Measurements from ENCODE around the gene AP4E1. TPM values are rescaled to one million over a fixed set of nuclear protein-coding genes. Genes with fewer than 3 reads are reported as not detected.

The AP4E1 gene
- total RNA-seq, 6 donors from 2014 or later: 6.8 to 11.5 (median 9.4) TPM

- Histone ChIP-seq H3K27ac (no peak overlapping the region), H3K4me3 (no peak overlapping the region), H3K36me3 (peaks cover 2 to 62% (median 8%) of the 10 kb centered on the region in 4 donors), H3K9me3 (no peaks in the 10 kb centered on the region), H3K4me1 (no peaks in the 10 kb centered on the region), H3K27me3 (no peaks in the 10 kb centered on the region)
- ATAC-seq (ENCODE audit: low FRiP score in 2 of 2) (no peak), DNase-seq (no peak)
- TF ChIP-seq, protein P1, sequence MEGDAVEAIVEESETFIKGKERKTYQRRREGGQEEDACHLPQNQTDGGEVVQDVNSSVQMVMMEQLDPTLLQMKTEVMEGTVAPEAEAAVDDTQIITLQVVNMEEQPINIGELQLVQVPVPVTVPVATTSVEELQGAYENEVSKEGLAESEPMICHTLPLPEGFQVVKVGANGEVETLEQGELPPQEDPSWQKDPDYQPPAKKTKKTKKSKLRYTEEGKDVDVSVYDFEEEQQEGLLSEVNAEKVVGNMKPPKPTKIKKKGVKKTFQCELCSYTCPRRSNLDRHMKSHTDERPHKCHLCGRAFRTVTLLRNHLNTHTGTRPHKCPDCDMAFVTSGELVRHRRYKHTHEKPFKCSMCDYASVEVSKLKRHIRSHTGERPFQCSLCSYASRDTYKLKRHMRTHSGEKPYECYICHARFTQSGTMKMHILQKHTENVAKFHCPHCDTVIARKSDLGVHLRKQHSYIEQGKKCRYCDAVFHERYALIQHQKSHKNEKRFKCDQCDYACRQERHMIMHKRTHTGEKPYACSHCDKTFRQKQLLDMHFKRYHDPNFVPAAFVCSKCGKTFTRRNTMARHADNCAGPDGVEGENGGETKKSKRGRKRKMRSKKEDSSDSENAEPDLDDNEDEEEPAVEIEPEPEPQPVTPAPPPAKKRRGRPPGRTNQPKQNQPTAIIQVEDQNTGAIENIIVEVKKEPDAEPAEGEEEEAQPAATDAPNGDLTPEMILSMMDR (IDR thresholded peaks at IDR 0.05): no peak
- TF ChIP-seq EP300 (IDR thresholded peaks at IDR 0.05): no peak
- no peak for TF ChIP-seq POLR2A (IDR thresholded peaks at IDR 0.05)
- WGBS, 2 donors: 72 to 83% methylated on average over 1 of the region's 1 CpG
Observed at GRCh38 chr15:50933341-50933740, 24.9 kb downstream of the AP4E1 start.

GRCh38 chr15:50938525-50938924, 30.0 kb downstream of the AP4E1 start:
- Histone ChIP-seq H3K27ac (no peak overlapping the region), H3K36me3 (peaks cover 0 to 35% (median 5%) of the 10 kb centered on the region in 4 donors), H3K27me3 (no peaks in the 10 kb centered on the region), H3K4me3 (no peak overlapping the region), H3K4me1 (no peaks in the 10 kb centered on the region), H3K9me3 (no peaks in the 10 kb centered on the region)
- ATAC-seq (ENCODE audit: low FRiP score in 2 of 2) (no peak), DNase-seq (no peak)
- 93 to 95% methylated on average over 4 of the region's 4 CpGs for WGBS, 2 donors
- no peak for TF ChIP-seq POLR2AphosphoS5 (IDR thresholded peaks at IDR 0.05)
- TF ChIP-seq, protein P1 (IDR thresholded peaks at IDR 0.05): no peak
- no peak for TF ChIP-seq POLR2A (IDR thresholded peaks at IDR 0.05)
- TF ChIP-seq EP300 (IDR thresholded peaks at IDR 0.05): no peak

- Histone ChIP-seq H3K27me3 (no peaks in the 10 kb centered on the region), H3K36me3 (peaks cover 0 to 40% (median 7%) of the 10 kb centered on the region in 4 donors), H3K4me1 (no peaks in the 10 kb centered on the region), H3K9me3 (no peaks in the 10 kb centered on the region), H3K27ac (no peak overlapping the region), H3K4me3 (no peak overlapping the region)
- ATAC-seq (ENCODE audit: low FRiP score in 2 of 2) (no peak), DNase-seq (no peak)
- no peak for TF ChIP-seq POLR2A (IDR thresholded peaks at IDR 0.05)
- no peak for TF ChIP-seq EP300 (IDR thresholded peaks at IDR 0.05)
- no peak for TF ChIP-seq POLR2AphosphoS5 (IDR thresholded peaks at IDR 0.05)
- TF ChIP-seq, protein P1 (IDR thresholded peaks at IDR 0.05): no peak
- 82 to 83% methylated on average over 2 of the region's 2 CpGs for WGBS, 2 donors
Observed at GRCh38 chr15:50939911-50940310, 31.4 kb downstream of the AP4E1 start.

GRCh38 chr15:50940506-50940905, 32.0 kb downstream of the AP4E1 start:
- Histone ChIP-seq H3K27ac (no peak overlapping the region), H3K9me3 (no peaks in the 10 kb centered on the region), H3K36me3 (peaks cover 0 to 45% (median 9%) of the 10 kb centered on the region in 4 donors), H3K27me3 (no peaks in the 10 kb centered on the region), H3K4me3 (no peak overlapping the region), H3K4me1 (no peaks in the 10 kb centered on the region)
- WGBS, 2 donors: 92 to 98% methylated on average over 2 of the region's 2 CpGs
- ATAC-seq (ENCODE audit: low FRiP score in 2 of 2): no peak
- no peak for TF ChIP-seq POLR2AphosphoS5 (IDR thresholded peaks at IDR 0.05)
- TF ChIP-seq, protein P1 (IDR thresholded peaks at IDR 0.05): no peak
- TF ChIP-seq EP300 (IDR thresholded peaks at IDR 0.05): no peak
- TF ChIP-seq POLR2A (IDR thresholded peaks at IDR 0.05): no peak
- no peak for DNase-seq

DNA sequence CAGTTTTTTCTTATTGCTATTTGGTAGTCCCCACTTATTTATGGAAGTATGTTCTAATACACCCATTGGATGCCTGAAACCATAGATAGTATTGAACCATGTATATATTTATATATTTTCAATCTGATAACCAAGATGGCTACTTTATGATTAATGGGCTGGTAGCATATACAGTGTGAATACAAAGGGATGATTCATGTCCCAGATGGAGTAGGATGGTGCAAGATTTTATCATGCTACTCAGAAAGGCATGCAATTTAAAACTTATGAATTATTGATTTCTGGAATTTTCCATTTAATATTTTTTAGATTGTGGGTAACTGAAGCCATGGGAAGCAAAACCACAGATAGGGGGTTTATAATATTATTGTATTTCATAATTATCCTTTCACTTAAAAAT, 35.2 kb downstream of the AP4E1 start:
- no peaks in the 10 kb centered on the region for H3K27me3 ChIP-seq
- H3K27ac ChIP-seq: no peak overlapping the region
- no peaks in the 10 kb centered on the region for H3K9me3 ChIP-seq
- DNase-seq (no peak), ATAC-seq (ENCODE audit: low FRiP score in 2 of 2) (no peak)
- TF ChIP-seq POLR2A (IDR thresholded peaks at IDR 0.05) (no peak), POLR2AphosphoS5 (IDR thresholded peaks at IDR 0.05) (no peak), EP300 (IDR thresholded peaks at IDR 0.05) (no peak)
- TF ChIP-seq, protein P1 (IDR thresholded peaks at IDR 0.05): no peak
- peaks cover 0 to 35% (median 4%) of the 10 kb centered on the region in 4 donors for H3K36me3 ChIP-seq
- no peak overlapping the region for H3K4me3 ChIP-seq
- no peaks in the 10 kb centered on the region for H3K4me1 ChIP-seq
